Activated naive CD8-positive, alpha-beta T cell treated with anti-CD3 and anti-CD28 coated beads, Interleukin-2, amount 10 ng/mL, durations not matched to agents 7 days and 5 days (primary cell): ENCODE data around the gene UBE2G1. TPM values are rescaled to one million over a fixed set of nuclear protein-coding genes. Genes with fewer than 3 reads are reported as not detected.

Experiments used
- ATAC-seq: fragments of 150-1000 bp; cut with Tn5 transposase; one replicate; pipeline ENCODE4 v1.10.0; 2021; ENCODE audit warnings: low read depth, moderate library complexity
- POLR2A ChIA-PET: fragments of 350-600 bp; sonication (Branson Sonifier 250); formaldehyde crosslinking; loops from one replicate; lab custom pipeline; 2021; ENCODE audit warnings: antibody characterized with exemption; lab: Charles Lee
- DNase-seq: peaks from one replicate; pipeline ENCODE4 v3.0.0; 2021
- H3K27ac Mint-ChIP-seq: one replicate; pipeline ENCODE4 v1.8.0; 2022; ENCODE audit warnings: mild to moderate bottlenecking, mixed read lengths
- H3K27me3 Mint-ChIP-seq: one replicate; pipeline ENCODE4 v1.8.0; 2022; ENCODE audit warnings: mild to moderate bottlenecking, moderate library complexity, mixed read lengths
- H3K36me3 Mint-ChIP-seq: one replicate; pipeline ENCODE4 v1.8.0; 2021; ENCODE audit warnings: mild to moderate bottlenecking, mixed read lengths
- H3K4me1 Mint-ChIP-seq: one replicate; pipeline ENCODE4 v1.8.0; 2021; ENCODE audit warnings: mixed read lengths
- H3K4me3 Mint-ChIP-seq: one replicate; pipeline ENCODE4 v1.8.0; 2022; ENCODE audit warnings: mild to moderate bottlenecking, moderate library complexity, mixed read lengths
- H3K9me3 Mint-ChIP-seq: one replicate; pipeline ENCODE4 v1.8.0; 2021; ENCODE audit warnings: mixed read lengths
- total RNA-seq, 2 experiments: library from RNA; stranded (reverse); gene quantifications; one replicate each; pipeline ENCODE4 v1.2.3, GENCODE V29; 2021

The UBE2G1 gene
- total RNA-seq, 2 experiments from 2014 or later = 65.6 to 69.4 TPM

DNA sequence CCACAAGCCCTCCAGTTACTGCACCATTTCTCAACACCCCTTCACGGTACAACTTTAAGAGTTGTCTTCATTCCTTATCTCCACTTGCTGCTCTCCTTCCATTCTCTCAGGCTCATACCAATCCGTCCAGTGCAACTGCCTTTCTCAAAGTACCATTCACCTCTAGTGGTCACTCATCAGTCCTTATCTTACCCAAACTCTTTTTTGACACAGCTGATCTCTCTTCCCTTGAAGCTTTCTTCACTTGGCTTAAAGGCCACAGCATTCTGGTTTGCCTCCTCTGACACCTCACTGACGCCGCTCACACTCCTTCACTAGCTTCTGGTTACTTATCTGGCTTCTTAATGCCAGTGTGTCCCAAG lies 24.9 kb downstream of the UBE2G1 start:
- Mint-ChIP-seq H3K4me1 (peaks cover 13% of the 10 kb centered on the region), H3K27me3 (no peaks in the 10 kb centered on the region), H3K4me3 (no peak overlapping the region), H3K36me3 (peaks cover 4% of the 10 kb centered on the region), H3K9me3 (no peaks in the 10 kb centered on the region), H3K27ac (no peak overlapping the region)
- no peak for DNase-seq
- no peak for ATAC-seq
- POLR2A ChIA-PET = no interaction called here

DNA sequence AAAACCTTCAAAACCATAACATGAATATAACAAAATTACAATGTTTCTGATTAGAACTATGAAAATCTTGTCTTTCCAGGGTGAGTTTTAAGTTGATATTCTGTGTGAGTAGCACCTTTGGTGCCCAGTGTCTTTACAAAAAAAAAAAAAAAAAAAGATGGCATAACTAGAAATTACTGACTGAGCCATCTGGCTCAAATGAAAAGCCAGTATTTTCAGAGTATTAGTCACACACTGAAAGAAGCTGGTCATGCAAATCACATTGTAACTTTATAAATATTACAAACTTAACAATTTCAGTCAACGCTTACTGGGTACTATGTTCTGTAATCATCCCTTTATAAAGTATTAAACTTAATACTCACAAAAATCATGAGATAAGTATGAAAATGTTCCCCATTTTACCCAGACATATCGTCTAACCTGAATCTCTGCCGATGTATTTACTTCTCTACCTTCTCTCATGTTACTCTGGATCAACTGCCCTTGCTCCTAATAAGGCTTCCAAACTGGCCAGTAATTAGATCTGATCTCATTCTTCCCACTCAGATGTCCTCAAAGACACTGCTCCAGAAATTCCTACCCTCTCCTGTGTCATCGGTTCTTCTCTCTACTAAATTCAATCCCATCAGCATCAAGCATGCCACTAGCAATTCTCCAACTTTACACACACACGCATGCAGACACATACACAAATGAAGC lies 25.4 kb downstream of the UBE2G1 start:
- Mint-ChIP-seq H3K36me3 (peaks cover 4% of the 10 kb centered on the region), H3K27ac (no peak overlapping the region), H3K27me3 (no peaks in the 10 kb centered on the region), H3K4me3 (no peak overlapping the region), H3K9me3 (no peaks in the 10 kb centered on the region), H3K4me1 (peaks cover 12% of the 10 kb centered on the region)
- POLR2A ChIA-PET = no interaction called here
- ATAC-seq = no peak
- no peak for DNase-seq

DNA sequence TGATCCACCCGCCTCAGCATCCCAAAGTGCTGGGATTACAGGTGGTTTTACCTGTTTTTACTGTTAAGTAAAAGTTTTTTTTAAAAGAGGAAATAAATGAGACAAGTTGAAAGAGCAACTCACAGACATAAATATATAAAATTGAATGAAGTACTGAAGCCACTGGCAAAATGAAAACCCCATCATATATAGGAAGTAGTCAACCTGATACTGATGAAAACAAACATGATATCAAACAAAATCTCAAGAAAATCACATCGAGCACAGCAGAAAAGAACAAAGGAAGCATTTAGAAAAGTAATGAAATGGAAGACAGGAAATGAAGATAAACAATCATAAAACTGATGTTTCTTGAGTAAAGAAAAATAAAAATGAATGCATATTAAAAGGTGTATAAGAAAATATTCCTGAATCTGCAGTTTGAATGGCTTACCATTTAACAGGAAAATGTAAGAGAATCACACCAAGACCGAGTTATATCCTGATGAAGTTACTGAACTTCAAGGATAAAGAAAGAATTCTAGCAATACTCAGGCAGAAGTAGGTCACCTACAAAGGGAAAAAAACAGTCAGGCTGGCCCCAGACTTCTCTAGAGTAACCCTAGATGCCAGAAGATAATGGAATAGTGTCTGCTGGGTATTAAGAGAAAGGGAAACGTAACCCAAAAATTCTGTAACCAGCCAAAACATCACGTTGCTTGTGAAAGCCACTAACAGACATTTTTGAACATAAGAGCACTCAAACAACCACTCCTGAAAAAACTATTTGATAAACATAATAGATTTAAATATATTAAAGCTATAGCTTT lies 31.5 kb downstream of the UBE2G1 start:
- H3K4me3 Mint-ChIP-seq = no peak overlapping the region
- H3K27ac Mint-ChIP-seq = no peak overlapping the region
- POLR2A ChIA-PET = interaction anchor here (0.6 kb wide), 1 partner anchor 62 kb away, joined by 3 read pairs; no protein-coding TSS in a partner anchor
- H3K9me3 Mint-ChIP-seq = no peaks in the 10 kb centered on the region
- H3K36me3 Mint-ChIP-seq = peaks cover 5% of the 10 kb centered on the region
- H3K4me1 Mint-ChIP-seq = peaks cover 25% of the 10 kb centered on the region
- no peak for ATAC-seq
- H3K27me3 Mint-ChIP-seq = no peaks in the 10 kb centered on the region
- DNase-seq = no peak

DNA sequence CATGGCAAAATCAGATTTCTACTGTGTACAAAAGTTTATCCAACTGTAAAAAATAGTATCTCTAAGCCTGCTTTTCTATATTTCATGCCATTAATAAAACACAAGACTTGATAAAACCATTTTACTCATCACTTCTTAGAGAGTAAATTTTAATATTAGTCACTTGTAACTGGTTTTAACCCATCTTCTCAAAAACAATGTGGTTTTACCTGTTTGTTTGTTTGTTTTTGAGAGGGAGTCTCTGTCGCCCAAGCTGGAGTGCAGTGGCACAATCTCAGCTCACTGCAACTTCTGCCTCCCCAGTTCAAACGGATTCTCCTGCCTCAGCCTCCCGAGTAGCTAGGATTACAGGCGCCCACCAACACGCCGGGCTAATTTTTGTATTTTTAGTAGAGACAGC lies 32.1 kb downstream of the UBE2G1 start:
- no peaks in the 10 kb centered on the region for H3K27me3 Mint-ChIP-seq
- no peaks in the 10 kb centered on the region for H3K9me3 Mint-ChIP-seq
- POLR2A ChIA-PET = no interaction called here
- no peak overlapping the region for H3K4me3 Mint-ChIP-seq
- ATAC-seq (no peak), DNase-seq (no peak)
- H3K36me3 Mint-ChIP-seq = peaks cover 8% of the 10 kb centered on the region
- H3K4me1 Mint-ChIP-seq = peaks cover 24% of the 10 kb centered on the region
- H3K27ac Mint-ChIP-seq = no peak overlapping the region

DNA sequence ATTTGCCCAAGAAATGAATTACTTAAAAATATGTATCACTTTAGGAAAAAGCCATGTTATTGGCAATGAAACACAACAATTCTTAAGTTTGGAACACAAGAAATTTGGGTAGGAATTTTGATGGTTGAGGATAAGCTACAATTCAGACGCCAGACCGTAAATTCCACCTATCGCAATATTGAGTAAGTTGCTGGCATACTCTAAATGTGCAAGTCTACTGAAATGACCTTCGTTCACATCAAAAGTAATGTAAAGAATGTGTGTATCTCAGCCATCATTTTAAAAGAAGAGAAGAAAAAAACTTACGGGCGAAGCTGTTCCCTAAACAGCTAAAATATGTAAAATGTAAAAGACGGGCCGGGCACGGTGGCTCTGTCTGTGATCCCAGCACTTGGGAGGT lies 33.4 kb downstream of the UBE2G1 start:
- Mint-ChIP-seq H3K27me3 (no peaks in the 10 kb centered on the region), H3K9me3 (peaks cover 2% of the 10 kb centered on the region), H3K4me3 (no peak overlapping the region), H3K4me1 (peaks cover 24% of the 10 kb centered on the region), H3K36me3 (peaks cover 15% of the 10 kb centered on the region), H3K27ac (no peak overlapping the region)
- ATAC-seq (no peak), DNase-seq (no peak)
- POLR2A ChIA-PET = no interaction called here

DNA sequence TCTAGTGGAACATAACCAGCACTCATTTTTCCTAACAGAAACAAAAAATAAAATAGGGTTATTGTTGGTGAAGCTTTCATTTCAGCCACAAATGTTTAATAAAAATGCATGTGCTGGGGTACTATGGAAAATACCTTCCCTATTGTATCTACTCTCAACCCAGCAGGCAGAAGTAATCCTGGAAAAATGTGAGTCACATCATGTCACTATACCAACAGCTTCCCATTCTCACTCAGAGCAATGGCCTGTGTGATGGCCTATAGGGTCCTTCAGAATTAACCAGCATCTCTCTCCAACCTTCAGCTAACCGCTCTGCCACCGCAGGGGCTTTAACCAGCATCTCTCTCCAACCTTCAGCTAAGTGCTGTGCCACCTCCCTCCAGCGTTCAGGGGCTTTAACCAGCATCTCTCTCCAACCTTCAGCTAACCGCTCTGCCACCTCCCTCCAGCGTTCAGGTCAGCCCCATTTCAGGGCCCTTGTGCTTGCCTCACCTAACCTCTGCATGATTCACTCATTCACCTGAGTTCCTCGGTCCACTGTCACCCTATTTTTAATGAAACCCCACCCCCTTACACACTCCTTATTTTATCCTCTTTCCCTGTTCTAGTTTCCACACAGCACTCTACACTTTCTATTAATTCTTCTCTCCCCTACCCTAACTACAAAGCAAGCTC lies 34.0 kb downstream of the UBE2G1 start:
- Mint-ChIP-seq H3K36me3 (peaks cover 21% of the 10 kb centered on the region), H3K9me3 (peaks cover 2% of the 10 kb centered on the region), H3K4me1 (peaks cover 24% of the 10 kb centered on the region), H3K27ac (no peak overlapping the region), H3K27me3 (no peaks in the 10 kb centered on the region), H3K4me3 (no peak overlapping the region)
- no peak for DNase-seq
- POLR2A ChIA-PET = no interaction called here
- no peak for ATAC-seq

DNA sequence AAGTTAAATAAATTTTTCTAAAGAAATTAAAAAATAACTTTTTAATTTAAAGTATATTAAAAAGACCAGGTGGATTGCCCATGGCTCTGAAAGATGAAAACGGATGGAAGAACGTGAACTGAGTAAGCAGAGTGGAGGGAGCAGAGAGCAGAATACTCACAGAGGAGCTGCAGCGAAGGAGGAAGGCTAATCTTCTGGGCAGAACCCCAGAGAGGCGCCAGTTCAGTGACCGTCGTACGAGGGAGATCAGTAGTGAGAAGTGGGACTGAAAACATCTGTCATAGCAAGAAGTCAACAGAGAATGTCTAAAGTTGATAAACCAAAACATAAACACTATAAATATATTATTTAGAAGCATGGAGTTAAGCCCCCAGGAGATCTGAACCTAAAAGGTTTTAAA lies 34.9 kb downstream of the UBE2G1 start:
- peaks cover 20% of the 10 kb centered on the region for H3K4me1 Mint-ChIP-seq
- H3K4me3 Mint-ChIP-seq = no peak overlapping the region
- H3K27ac Mint-ChIP-seq = no peak overlapping the region
- ATAC-seq = no peak
- H3K27me3 Mint-ChIP-seq = no peaks in the 10 kb centered on the region
- DNase-seq = no peak
- H3K9me3 Mint-ChIP-seq = peaks cover 3% of the 10 kb centered on the region
- POLR2A ChIA-PET = no interaction called here
- peaks cover 29% of the 10 kb centered on the region for H3K36me3 Mint-ChIP-seq

DNA sequence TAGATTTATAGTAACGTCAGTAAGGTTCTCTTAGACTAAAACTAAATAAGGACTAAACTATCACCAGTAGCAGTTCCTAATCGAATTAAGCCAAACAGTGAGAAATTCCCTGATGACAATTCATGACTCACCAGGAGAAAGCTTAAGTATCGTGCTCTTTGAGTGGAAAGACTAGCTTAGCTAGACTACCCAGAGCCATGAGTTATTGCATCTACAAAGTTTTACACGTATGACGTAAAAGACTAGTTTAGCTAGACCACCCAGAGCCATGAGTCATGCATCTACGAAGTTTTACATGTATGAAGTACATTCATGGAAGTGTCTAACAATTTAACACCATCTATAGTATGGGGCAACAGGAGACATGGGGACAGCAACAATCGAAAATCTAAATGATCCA lies 36.6 kb downstream of the UBE2G1 start:
- Mint-ChIP-seq H3K4me3 (no peak overlapping the region), H3K4me1 (peaks cover 13% of the 10 kb centered on the region), H3K36me3 (peaks cover 41% of the 10 kb centered on the region), H3K27me3 (no peaks in the 10 kb centered on the region), H3K9me3 (peaks cover 11% of the 10 kb centered on the region), H3K27ac (no peak overlapping the region)
- POLR2A ChIA-PET = no interaction called here
- ATAC-seq (no peak), DNase-seq (no peak)

DNA sequence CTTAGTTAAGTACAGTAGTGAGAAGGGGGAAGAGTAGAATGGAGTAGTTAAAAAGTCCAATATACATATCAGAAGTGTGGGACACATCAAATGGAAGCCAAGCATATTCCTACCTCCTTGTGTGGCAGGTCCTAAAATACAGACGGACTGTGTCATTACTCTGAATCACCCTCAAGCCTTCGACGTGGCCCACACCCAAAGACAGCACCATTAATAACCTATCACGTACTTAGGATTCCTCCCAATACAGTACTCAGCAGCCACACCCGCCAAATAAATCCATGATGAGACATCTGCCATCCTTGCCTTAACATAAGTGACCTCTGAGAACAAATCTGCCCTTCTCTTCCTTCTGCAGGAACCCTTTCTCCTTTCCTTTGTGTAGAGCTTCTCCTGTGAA lies 38.9 kb downstream of the UBE2G1 start:
- Mint-ChIP-seq H3K9me3 (peaks cover 11% of the 10 kb centered on the region), H3K4me1 (peaks cover 2% of the 10 kb centered on the region), H3K27ac (no peak overlapping the region), H3K27me3 (no peaks in the 10 kb centered on the region), H3K4me3 (no peak overlapping the region), H3K36me3 (peaks cover 41% of the 10 kb centered on the region)
- ATAC-seq (no peak), DNase-seq (no peak)
- POLR2A ChIA-PET = no interaction called here

DNA sequence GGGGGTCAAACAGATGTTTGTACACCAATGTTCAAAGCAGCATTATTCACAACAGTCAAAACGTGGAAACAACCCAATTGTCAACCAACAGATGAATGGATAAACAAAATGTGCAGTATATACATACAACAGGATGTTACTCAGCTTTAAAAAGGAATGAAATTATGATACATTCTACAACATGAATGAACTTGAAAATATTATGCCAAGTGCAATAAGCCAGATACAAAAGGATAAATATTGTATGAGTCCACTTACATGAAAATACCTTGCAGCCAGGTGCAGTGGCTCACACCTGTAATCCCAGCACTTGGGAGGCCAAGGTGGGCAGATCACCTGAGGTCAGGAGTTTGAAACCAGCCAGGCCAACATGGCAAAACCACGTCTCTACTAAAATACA lies 39.9 kb downstream of the UBE2G1 start:
- Mint-ChIP-seq H3K36me3 (peaks cover 41% of the 10 kb centered on the region), H3K4me1 (no peaks in the 10 kb centered on the region), H3K4me3 (no peak overlapping the region), H3K27ac (no peak overlapping the region), H3K9me3 (peaks cover 11% of the 10 kb centered on the region), H3K27me3 (no peaks in the 10 kb centered on the region)
- DNase-seq (no peak), ATAC-seq (no peak)
- POLR2A ChIA-PET = no interaction called here

DNA sequence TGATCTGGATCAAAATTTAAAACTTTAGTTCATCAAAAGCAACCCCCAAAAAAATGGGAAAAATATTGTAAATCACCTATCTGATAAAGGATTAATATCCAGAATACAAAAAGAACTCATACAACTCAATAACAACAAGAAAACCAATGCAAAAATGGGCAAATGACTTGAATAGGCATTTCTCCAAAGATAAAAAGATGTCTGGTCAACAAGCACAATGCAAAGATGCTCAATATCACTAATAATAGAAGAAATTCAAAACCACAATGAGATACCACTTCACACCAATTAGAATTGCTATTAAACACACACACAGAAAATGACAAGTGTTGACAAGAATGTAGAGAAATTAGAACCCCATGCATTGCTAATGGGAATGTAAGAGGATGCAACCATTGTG lies 40.4 kb downstream of the UBE2G1 start:
- H3K27me3 Mint-ChIP-seq = no peaks in the 10 kb centered on the region
- ATAC-seq = no peak

DNA sequence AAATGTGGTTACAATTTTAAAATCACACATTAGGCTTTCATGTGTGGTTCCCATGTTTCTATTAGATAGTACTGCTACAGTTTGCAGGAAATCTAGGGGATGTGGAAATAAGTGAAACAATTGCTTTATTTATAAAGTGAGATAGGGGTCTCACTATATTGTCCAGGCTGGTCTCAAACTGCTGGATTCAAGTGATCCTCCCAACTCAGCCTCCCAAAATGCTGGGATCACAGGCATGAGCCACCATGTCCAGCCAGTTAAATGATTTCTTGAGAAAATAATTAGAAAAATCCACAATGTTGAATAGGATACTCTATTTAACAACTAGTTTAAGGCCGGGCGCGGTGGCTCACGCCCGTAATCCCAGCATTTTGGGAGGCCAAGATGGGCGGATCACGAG lies 42.0 kb downstream of the UBE2G1 start:
- Mint-ChIP-seq H3K4me3 (no peak overlapping the region), H3K9me3 (peaks cover 11% of the 10 kb centered on the region), H3K27ac (no peak overlapping the region), H3K27me3 (no peaks in the 10 kb centered on the region), H3K36me3 (peaks cover 36% of the 10 kb centered on the region), H3K4me1 (peaks cover under 1% of the 10 kb centered on the region)
- POLR2A ChIA-PET = no interaction called here
- DNase-seq (no peak), ATAC-seq (no peak)

More for the DNA sequence above, 40.4 kb downstream of the UBE2G1 start:
- Mint-ChIP-seq H3K27ac (no peak overlapping the region), H3K9me3 (peaks cover 11% of the 10 kb centered on the region), H3K36me3 (peaks cover 41% of the 10 kb centered on the region), H3K4me1 (no peaks in the 10 kb centered on the region), H3K4me3 (no peak overlapping the region)
- POLR2A ChIA-PET = no interaction called here
- DNase-seq = no peak

DNA sequence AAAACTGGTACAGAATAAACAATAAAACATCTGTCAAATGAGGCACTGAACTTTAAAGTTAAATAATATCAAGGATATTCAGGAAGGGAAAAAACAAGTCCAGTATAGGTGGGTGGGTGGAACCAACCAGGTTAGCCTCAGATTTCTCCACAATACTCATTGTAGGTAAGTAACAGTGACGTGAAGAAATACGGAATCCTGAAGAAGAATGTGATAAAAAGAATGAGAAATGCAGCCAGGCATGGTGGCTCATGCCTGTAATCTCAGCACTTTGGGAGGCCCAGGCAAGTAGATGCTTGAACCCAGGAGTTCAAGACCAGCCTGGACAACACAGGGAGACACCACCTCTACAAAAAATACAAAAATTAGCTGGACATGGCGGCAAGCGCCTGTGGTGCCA lies 47.3 kb downstream of the UBE2G1 start:
- H3K9me3 Mint-ChIP-seq = no peaks in the 10 kb centered on the region
- ATAC-seq = no peak
- H3K27ac Mint-ChIP-seq = peak overlapping the region; percentile 42
- no peak overlapping the region for H3K4me3 Mint-ChIP-seq
- H3K4me1 Mint-ChIP-seq = peaks cover 10% of the 10 kb centered on the region
- POLR2A ChIA-PET = no interaction called here
- no peaks in the 10 kb centered on the region for H3K27me3 Mint-ChIP-seq
- peaks cover 2% of the 10 kb centered on the region for H3K36me3 Mint-ChIP-seq
- DNase-seq = no peak
